NCI-H146 treated with DMSO at 0.1 percent for 48 hours (cell line): Measurements from ENCODE around the gene CHST7.

Source experiments
- DNase-seq: peaks from one replicate; lab custom pipeline; 2025; ENCODE audit not compliant: unreplicated experiment; lab: John Stamatoyannopoulos, UW

Gene CHST7

DNA sequence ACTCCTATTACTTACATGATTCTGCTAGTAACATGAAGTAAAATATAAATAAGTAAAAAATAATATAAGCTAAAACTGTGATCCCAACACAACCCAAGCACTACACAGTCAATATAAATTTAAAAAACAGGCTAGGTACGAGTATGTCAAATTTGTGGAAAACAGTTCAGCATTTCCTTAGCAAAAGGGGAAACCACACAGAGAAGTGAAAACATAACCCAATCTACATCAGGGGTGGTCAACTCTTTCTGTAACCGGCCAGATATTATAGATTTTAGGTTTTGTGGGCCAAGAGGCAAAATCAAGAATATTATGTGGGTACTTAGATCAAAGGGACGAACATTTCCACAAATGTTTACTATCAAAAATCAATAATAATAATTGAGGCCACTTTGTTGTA is 70.1 kb downstream of the CHST7 start:
- no peak for DNase-seq

DNA sequence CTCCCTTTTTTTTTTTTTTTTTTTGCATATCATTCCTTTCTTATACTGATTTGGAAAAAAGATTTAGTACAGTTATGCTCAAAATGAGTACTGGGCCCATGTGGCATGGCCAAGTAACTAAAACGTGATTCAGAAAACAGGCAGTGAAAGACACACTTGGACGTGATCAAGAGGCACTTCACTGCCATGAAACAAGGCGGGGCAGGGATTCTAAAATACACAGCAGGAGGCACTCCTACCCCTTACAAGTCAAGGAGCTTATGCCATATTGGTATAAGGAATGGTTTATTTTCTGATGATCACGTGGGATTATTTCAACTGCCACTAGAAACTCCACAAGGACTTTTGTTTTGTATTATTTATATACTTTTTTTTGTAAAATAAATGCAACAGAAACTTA is 72.0 kb downstream of the CHST7 start:
- DNase-seq: no peak

DNA sequence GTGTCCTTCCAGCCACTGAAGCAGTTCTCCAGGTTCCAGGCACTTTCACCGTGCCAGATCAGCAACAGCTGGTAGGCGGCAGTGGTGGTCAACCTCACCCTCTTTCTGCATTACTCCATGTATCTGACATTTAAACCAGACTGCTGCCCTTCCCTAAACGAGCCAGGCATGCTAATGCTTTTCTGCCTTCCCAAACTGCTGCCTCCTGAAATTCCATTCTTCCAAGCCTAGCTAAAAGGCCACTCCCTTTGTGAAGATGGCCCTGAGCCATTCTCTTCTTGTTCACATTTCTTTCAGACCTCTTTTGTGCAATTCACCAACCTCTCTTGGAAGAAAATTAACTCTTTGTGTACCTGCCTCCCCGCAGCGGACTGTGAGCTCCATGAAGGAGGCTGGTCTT is 73.7 kb downstream of the CHST7 start:
- no peak for DNase-seq
